ENCODE results near the gene EIF1AX. TPM values are rescaled to one million over a fixed set of nuclear protein-coding genes. Genes with fewer than 3 reads are reported as not detected.

Gene EIF1AX
- total and polyA plus RNA-seq, 9 donors = 52.8 to 151 (median 111) TPM

- Histone ChIP-seq H3K4me3 (no peak overlapping the region), H3K4me1 (ENCODE audit: insufficient read depth) (peaks cover 7% of the 10 kb centered on the region), H3K9me3 (no peaks in the 10 kb centered on the region), H3K27me3 (no peaks in the 10 kb centered on the region), H3K27ac (peak overlapping the region in 1 of 2 donors; percentile 53), H3K36me3 (no peaks in the 10 kb centered on the region)
- TF ChIP-seq CTCF (IDR thresholded peaks at IDR 0.05) (no peak), POLR2A (IDR thresholded peaks at IDR 0.05) (no peak), EP300 (IDR thresholded peaks at IDR 0.05) (no peak)
- intact Hi-C loops (cut with DNase I) = loop anchor here in 1 of 4 donors (5.0 kb wide), 1 partner anchor 124 kb away; the partner anchor contains the start of gene RPS6KA3
- WGBS, 3 donors = 42 to 50% (median 44%) methylated on average over 6 of the region's 6 CpGs
- DNase-seq = no peak
Observed at GRCh38 chrX:20143111-20143510, 1.5 kb upstream of the EIF1AX start.

- no peak overlapping the region for H3K27ac ChIP-seq
- 15 to 22% (median 21%) methylated on average over 3 of the region's 3 CpGs for WGBS, 3 donors
- H3K4me1 ChIP-seq (ENCODE audit: insufficient read depth) = peaks cover 8% of the 10 kb centered on the region
- H3K4me3 ChIP-seq = peak overlapping the region; percentile 65
- H3K9me3 ChIP-seq = no peaks in the 10 kb centered on the region
- no peaks in the 10 kb centered on the region for H3K36me3 ChIP-seq
- no peak for DNase-seq
- intact Hi-C loops (cut with DNase I) = loop anchor here in 1 of 4 donors (5.0 kb wide), 1 partner anchor 127 kb away; the partner anchor contains the start of gene RPS6KA3
- H3K27me3 ChIP-seq = no peaks in the 10 kb centered on the region
- no peak for TF ChIP-seq CTCF (IDR thresholded peaks at IDR 0.05)
- no peak for TF ChIP-seq POLR2A (IDR thresholded peaks at IDR 0.05)
- no peak for TF ChIP-seq EP300 (IDR thresholded peaks at IDR 0.05)
Observed at GRCh38 chrX:20140420-20140819, 1.2 kb downstream of the EIF1AX start.

- Histone ChIP-seq H3K27me3 (no peaks in the 10 kb centered on the region), H3K27ac (no peak overlapping the region), H3K9me3 (no peaks in the 10 kb centered on the region), H3K4me1 (ENCODE audit: insufficient read depth) (peaks cover 8% of the 10 kb centered on the region), H3K36me3 (no peaks in the 10 kb centered on the region), H3K4me3 (peak overlapping the region; percentile 65)
- DNase-seq = no peak
- 53 to 72% (median 60%) methylated on average over 2 of the region's 2 CpGs for WGBS, 3 donors
- no peak for TF ChIP-seq POLR2A (IDR thresholded peaks at IDR 0.05)
- no peak for TF ChIP-seq EP300 (IDR thresholded peaks at IDR 0.05)
- no peak for TF ChIP-seq CTCF (IDR thresholded peaks at IDR 0.05)
- intact Hi-C loops (cut with DNase I) = loop anchor here in 1 of 4 donors (5.0 kb wide), 1 partner anchor 127 kb away; the partner anchor contains the start of gene RPS6KA3
Observed at GRCh38 chrX:20139966-20140365, 1.7 kb downstream of the EIF1AX start.

GRCh38 chrX:20135944-20136343 lies 5.7 kb downstream of the EIF1AX start:
- H3K4me3 ChIP-seq = no peak overlapping the region
- H3K27me3 ChIP-seq = no peaks in the 10 kb centered on the region
- H3K27ac ChIP-seq = no peak overlapping the region
- no peak for DNase-seq
- intact Hi-C loops (cut with DNase I) = no loop called here
- H3K9me3 ChIP-seq = no peaks in the 10 kb centered on the region
- H3K4me1 ChIP-seq (ENCODE audit: insufficient read depth) = peaks cover 8% of the 10 kb centered on the region
- H3K36me3 ChIP-seq = no peaks in the 10 kb centered on the region
- TF ChIP-seq EP300 (IDR thresholded peaks at IDR 0.05) (no peak), CTCF (IDR thresholded peaks at IDR 0.05) (no peak), POLR2A (IDR thresholded peaks at IDR 0.05) (no peak)
- 75 to 82% (median 81%) methylated on average over 5 of the region's 5 CpGs for WGBS, 3 donors
